Measurements from ENCODE around the gene GPR157.

DNA sequence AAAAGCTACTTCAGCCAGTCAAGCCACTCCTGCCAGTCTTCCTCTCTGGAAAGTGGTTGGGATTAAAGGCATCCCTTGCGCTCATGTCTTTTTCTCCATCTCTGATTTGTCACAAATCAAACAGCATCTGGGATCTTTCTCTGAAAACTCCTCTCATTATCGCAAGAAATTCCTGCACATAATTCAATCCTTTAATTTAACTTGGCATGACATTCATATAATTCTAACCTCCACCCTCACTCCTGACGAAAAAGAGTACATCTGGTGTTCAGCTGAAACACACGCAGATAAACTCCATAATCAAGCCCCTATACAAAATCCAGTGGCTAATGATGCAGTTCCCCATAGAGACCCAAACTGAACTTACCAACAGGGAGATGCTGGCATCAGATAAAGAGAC lies 40.1 kb downstream of the GPR157 start:
- TF ChIP-seq, protein P1, sequence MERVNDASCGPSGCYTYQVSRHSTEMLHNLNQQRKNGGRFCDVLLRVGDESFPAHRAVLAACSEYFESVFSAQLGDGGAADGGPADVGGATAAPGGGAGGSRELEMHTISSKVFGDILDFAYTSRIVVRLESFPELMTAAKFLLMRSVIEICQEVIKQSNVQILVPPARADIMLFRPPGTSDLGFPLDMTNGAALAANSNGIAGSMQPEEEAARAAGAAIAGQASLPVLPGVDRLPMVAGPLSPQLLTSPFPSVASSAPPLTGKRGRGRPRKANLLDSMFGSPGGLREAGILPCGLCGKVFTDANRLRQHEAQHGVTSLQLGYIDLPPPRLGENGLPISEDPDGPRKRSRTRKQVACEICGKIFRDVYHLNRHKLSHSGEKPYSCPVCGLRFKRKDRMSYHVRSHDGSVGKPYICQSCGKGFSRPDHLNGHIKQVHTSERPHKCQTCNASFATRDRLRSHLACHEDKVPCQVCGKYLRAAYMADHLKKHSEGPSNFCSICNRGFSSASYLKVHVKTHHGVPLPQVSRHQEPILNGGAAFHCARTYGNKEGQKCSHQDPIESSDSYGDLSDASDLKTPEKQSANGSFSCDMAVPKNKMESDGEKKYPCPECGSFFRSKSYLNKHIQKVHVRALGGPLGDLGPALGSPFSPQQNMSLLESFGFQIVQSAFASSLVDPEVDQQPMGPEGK (CRISPR knock-in tag; IDR thresholded peaks at IDR 0.05; ENCODE audit: borderline replicate concordance), result no peak
- TF ChIP-seq SNAI2 (CRISPR knock-in tag; IDR thresholded peaks at IDR 0.05), result no peak
- no peak for TF ChIP-seq ZFP30 (CRISPR knock-in tag; IDR thresholded peaks at IDR 0.05)
- TF ChIP-seq RARB (CRISPR knock-in tag; IDR thresholded peaks at IDR 0.05), result no peak
- TF ChIP-seq ZNF8 (CRISPR knock-in tag; IDR thresholded peaks at IDR 0.05), result no peak
- no peak for TF ChIP-seq TCF4 (CRISPR knock-in tag; IDR thresholded peaks at IDR 0.05; ENCODE audit: borderline replicate concordance)
- TF ChIP-seq ZNF565 (CRISPR knock-in tag; conservative IDR thresholded peaks at IDR 0.05; ENCODE audit: low read depth), result no peak
- no peak for TF ChIP-seq ZC3H10 (CRISPR knock-in tag; IDR thresholded peaks at IDR 0.05)
